T-helper 9 cell (primary cell): ENCODE results near the gene MAGOH.
"Not testable (repeated sequence)": the region's sequence is repeated elsewhere in the genome, so short reads cannot be mapped to it uniquely, and the experiment has no call there.

Experiments used
- DNase-seq: peaks from one replicate; pipeline ENCODE4 v3.0.0-alpha.2; 2020
- total RNA-seq, 2 donors: gene quantifications; one replicate each; lab custom pipeline; 2026; lab: John Stamatoyannopoulos, UW

Gene MAGOH
- total RNA-seq: 23.4 to 25.0 reads per million in 2 donors

GRCh38 chr1:53238197-53239155 is at the start of gene MAGOH:
Gene MAGOH, minus strand, starts transcription at chr1:53238518. Its CDS starts 70 bp downstream, at chr1:53238448.
- DNase-seq: peak; percentile 92

GRCh38 chr1:53286955-53287354 is 48.6 kb upstream of the MAGOH start:
- DNase-seq: no peak

DNA sequence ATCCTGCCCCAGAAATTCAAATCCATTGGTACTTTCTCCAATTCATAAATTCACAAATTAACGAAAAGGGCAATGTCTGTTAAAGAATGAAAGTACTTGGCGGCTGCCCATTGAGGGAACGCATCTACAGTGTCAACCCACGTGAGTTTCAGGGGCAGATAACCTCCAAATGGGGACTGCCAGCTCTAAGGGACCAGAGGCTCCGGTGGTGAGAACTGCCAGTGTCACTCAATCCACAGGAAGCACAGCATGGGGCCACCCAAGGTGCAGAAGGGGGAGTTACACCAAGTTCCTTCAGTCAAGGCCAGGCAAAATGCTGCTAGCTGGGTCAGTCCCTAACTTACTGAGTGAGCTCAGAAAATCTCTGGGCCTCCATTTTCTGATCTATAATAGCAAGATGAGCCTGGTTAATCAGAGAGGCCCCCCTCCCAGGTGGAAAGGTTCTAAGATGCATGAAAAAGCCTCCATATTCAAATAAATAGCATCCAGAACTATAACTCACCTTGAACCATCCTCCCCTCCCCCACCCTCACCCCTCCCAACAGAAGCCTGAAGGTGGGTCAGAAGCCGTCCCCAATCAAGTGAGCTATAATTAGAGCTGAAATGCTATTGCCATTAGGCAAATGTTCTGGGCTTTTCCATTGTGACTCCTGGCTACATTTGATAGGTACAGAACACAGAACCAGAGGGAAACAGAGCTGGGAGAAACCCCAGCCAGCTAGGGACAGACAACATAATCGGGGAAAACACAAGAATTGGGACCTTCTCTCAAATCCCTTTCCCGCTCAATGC is 47.8 kb upstream of the MAGOH start:
- DNase-seq: no peak

DNA sequence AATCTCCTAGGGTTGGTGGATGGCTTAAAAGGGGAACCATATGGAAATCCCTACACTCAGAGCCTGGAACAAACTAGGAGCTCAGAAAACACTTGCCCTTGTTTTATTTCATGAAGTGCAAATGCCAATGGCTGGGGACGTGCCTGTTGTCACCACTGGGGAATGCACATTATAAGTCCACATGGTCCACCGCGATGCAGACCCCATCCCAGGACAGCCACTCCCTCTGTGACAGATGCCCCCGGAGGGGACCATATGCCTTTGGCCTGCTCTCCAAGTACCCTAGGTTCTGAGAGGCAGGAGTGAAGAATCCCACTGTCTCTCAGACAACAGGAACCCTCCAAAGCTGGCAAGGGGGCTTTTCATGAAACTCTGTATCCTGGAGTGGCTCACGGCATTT is 47.2 kb upstream of the MAGOH start:
- DNase-seq: no peak

DNA sequence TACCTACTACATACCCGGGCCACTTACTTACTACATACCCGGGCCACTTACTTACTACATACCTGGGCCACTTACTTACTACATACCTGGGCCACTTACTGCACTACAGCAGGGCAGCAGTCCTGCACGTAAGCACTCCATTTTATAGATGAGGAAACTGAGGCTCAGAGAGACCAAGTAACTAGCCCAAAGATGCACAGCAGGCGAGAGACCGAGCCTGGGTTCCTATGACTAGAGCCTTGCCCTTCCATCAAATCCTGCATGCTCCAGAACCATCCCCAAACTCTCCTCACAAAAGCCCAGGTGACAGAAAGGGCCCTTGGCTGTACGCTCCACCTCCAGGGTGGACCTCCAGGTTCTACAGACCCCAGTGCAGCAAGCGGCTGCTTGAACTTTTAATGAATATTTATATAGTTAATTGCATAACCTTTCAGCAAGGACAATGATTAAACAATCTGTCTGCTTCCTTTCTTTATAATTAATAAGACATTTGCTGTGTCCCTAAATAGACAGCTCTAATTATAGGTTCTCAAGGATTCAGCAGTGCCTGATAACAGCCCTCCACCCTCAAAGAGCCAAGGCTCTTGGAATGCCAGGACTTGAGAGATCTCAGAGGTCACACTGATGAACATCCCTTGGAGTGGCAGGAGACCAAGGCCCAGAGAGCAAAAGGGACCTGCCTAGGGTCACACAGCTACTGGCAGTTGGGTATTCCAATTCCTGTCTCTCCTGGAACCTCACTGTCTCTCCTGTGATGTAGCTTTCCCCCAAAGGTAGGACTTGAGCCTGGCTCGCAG is 46.1 kb upstream of the MAGOH start:
- no peak for DNase-seq

- DNase-seq: not testable (repeated sequence)
These were observed 44.8 kb upstream of the MAGOH start for GRCh38 chr1:53283156-53283555.

GRCh38 chr1:53281133-53281532 is 42.8 kb upstream of the MAGOH start:
- DNase-seq: no peak

- no peak for DNase-seq
These were observed 42.2 kb upstream of the MAGOH start for GRCh38 chr1:53280496-53280895.

DNA sequence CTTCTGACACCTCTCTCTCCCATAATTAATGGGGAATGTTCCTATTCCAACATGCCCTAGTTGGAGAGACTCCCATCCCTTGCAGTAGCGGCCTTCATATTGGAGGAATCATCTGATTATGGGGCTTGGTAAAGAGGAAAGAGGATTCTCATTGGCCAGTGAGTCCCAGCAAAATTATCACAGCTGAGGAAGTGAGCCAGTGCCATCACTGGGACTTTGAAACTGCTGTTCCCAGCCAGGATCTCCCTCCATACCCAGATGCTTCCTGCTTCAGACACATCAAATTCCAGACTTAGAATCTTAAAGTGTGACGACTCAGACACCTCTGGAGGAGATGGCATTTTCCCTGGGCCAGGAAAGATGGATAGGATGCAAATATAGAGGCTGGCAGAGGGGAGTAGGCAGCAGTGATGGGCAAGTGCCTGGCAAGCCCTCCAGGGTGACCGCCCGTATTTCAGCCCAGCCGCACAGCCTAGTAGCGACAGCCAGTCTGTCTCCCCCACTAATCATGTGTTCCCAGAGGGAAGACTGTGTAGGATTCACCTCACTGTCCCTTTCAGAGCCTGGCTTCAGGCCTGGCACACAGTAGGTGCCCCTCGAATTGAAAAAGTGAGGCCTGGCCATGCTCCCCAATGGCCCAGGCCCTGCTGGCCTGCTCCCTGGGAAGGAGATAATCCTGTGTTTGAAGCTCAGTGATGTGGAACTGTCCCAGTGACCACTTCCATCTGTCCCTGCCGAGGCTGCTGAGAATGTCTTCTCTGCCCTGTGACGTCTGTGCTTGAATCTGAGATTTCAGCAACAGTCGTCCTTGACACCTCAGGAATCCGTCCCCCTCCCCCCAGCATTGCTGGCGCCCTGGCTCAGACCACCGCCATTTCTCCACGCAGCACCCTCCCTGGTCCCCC is 41.2 kb upstream of the MAGOH start:
- no peak for DNase-seq

DNA sequence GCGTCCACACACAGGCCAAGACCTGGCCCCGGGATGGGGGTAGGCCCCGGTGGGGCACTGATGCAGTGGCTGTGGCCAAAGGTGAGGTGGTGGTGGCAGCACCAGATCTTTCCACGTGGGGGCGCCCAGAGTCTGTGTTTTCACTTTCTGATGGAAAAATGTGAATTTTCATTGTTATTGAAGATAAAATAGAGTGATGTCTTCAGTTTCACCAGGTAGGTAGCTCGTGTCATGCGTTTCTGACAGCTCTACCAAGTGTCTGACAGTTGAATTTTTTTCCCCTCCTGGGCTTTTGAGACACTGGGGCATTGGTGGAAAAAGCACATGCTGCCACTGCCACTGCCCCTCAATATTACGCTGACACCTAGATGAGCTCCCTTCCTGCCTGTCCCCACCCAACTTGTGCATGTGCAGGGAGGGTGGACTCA is 40.0 kb upstream of the MAGOH start:
- peak; percentile 69 for DNase-seq

DNA sequence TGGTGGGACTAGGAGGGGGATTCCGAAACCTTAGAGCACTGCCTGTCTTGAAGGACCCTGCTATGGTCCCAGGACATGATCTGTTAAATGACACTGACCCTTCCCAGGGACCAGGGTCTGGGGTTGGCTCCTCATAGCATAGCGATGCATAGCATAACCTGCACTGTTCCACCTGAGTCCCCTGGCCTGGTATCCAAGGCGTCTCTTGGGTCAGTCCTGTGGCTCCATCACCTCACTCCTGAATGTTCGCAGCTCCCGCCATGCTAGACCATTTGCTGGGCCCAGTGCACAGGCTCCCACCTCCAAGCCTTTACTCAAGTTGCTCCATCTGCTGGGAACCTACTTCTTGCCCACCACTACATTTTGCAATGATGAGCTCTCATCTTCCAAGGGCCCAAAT is 39.0 kb upstream of the MAGOH start:
- no peak for DNase-seq

DNA sequence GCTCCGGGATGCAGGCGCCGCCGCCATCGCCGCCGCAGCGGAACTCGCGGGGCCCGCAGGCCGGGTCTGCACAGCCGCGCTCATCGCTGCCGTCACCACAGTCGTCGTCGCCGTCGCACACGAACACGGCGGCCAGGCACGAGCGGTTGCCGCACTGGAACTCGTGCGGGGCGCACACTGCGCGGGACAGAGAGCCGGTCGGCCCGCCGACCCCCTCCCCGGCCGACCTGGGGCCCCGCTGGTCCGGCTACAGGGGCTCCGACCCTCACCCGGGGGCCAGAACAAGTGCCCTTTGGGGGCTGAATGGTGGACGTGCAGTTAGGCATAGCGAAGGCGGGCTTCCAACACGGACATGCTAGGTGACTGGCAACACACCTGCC is 38.6 kb upstream of the MAGOH start:
- no peak for DNase-seq

GRCh38 chr1:53276153-53276901 is 38.0 kb upstream of the MAGOH start:
- DNase-seq: no peak

GRCh38 chr1:53275566-53275965 is 37.2 kb upstream of the MAGOH start:
- no peak for DNase-seq

DNA sequence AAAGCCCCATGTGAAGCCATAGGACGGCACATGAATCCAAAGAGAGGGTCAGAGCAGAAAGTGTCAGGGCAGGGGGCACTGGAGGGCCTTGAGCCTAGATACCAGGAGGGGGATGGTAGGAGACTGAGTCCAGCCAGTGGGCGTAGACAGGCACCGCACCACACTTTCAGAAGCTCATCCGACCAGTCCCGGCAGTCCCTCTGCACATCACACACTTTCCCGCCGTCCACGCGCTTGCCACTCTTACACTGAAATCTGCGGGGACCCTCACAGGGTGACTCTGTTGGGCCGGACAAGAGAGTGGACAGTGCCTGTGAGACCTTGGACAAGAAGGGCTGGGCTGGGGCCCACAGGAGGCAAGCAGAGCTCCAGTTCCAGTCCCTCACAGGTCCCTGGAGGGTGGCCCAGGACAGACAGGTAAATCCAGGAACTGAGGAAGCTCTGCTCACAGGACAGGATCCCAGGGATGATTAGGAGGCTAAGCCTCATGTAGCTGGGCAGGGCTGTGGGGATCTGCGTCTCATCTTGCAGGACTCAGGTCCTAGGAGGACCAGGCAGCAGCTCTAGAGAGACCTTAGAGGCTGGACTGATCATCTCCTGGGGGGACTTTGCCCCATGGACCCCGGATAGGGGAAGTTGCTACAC is 36.3 kb upstream of the MAGOH start:
- no peak for DNase-seq

DNA sequence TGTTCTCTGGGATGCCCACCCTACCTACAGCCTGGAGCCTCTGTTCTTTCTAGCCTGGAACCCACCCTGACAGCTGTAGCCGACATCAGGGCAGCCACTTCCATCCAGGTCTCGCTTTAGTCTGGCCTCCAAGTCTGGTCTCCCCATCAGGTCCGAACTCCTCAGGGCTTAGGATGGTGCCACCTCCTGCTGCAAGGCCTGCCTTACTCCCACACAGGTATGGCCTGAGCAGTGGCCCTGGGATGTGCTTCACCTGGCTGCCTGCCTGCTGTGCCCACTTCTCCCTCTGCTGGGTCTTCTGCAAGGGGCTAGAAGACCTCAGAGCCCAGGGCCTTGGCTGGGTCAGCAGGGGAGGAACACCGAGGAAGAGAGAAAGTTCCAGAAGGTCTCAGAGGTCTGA is 35.7 kb upstream of the MAGOH start:
- no peak for DNase-seq

- no peak for DNase-seq
These were observed 35.2 kb upstream of the MAGOH start for GRCh38 chr1:53273526-53273925.

- no peak for DNase-seq
These were observed 34.0 kb upstream of the MAGOH start for GRCh38 chr1:53272349-53272748.

- no peak for DNase-seq
These were observed 33.2 kb upstream of the MAGOH start for GRCh38 chr1:53271446-53272090.

GRCh38 chr1:53270873-53271272 is 32.6 kb upstream of the MAGOH start:
- DNase-seq: no peak
